RWPE2 (cell line): ENCODE results near the gene TCF25.

Source experiments
- ATAC-seq: fragments of 200-7000 bp; cut with Tn5 transposase; 3 replicates; pipeline ENCODE4 v1.9.1; 2021; ENCODE audit warnings: low read depth
- DNase-seq: peaks from one replicate; pipeline ENCODE4 v3.0.0-alpha.2; 2020; ENCODE audit warnings: low spot score
- H3K27ac ChIP-seq: fragments of 450-650 bp; 2 replicates; pipeline ENCODE4 v1.5.1; 2017; ENCODE audit warnings: mild to moderate bottlenecking; ENCODE audit not compliant: poor library complexity, severe bottlenecking
- H3K27me3 ChIP-seq: fragments of 250-450 bp; sonication (Bioruptor Pico); 2 replicates; pipeline ENCODE4 v1.5.1; 2021; ENCODE audit warnings: mild to moderate bottlenecking, moderate library complexity; ENCODE audit not compliant: insufficient read depth, poor library complexity, severe bottlenecking
- H3K36me3 ChIP-seq: fragments of 250-450 bp; sonication (Bioruptor Pico); 2 replicates; pipeline ENCODE4 v1.5.1; 2020; ENCODE audit warnings: low read depth, mild to moderate bottlenecking, moderate library complexity
- H3K4me1 ChIP-seq: fragments of 250-450 bp; sonication (Bioruptor Pico); 2 replicates; pipeline ENCODE4 v1.5.1; 2021; ENCODE audit warnings: mild to moderate bottlenecking, moderate library complexity; ENCODE audit not compliant: insufficient read depth, poor library complexity, severe bottlenecking
- H3K4me3 ChIP-seq: fragments of 250-450 bp; sonication (Bioruptor Pico); 2 replicates; pipeline ENCODE4 v1.5.1; 2021; ENCODE audit warnings: mild to moderate bottlenecking, moderate library complexity; ENCODE audit not compliant: severe bottlenecking
- H3K9me3 ChIP-seq: fragments of 250-450 bp; sonication (Bioruptor Pico); 2 replicates; pipeline ENCODE4 v1.5.1; 2021; ENCODE audit warnings: mild to moderate bottlenecking, moderate library complexity; ENCODE audit not compliant: severe bottlenecking
- CTCF ChIP-seq: fragments of 450-650 bp; IDR thresholded peaks from one replicate; pipeline ENCODE4 v1.5.1; 2017; ENCODE audit warnings: mild to moderate bottlenecking, moderate library complexity; ENCODE audit not compliant: poor library complexity, severe bottlenecking

The TCF25 gene

GRCh38 chr16:89919535-89920406, 46.4 kb downstream of the TCF25 start:
- peak overlapping the region; percentile 99 for H3K27ac ChIP-seq
- no peak for TF ChIP-seq CTCF
- peaks cover 22% of the 10 kb centered on the region for H3K4me1 ChIP-seq
- no peaks in the 10 kb centered on the region for H3K9me3 ChIP-seq
- ATAC-seq (no peak), DNase-seq (no peak)
- H3K27me3 ChIP-seq = no peaks in the 10 kb centered on the region
- H3K36me3 ChIP-seq = no peaks in the 10 kb centered on the region
- H3K4me3 ChIP-seq = no peak overlapping the region

- H3K9me3 ChIP-seq = no peaks in the 10 kb centered on the region
- H3K27me3 ChIP-seq = no peaks in the 10 kb centered on the region
- ATAC-seq = no peak
- no peak for DNase-seq
- H3K36me3 ChIP-seq = no peaks in the 10 kb centered on the region
- H3K4me1 ChIP-seq = peaks cover 22% of the 10 kb centered on the region
- no peak overlapping the region for H3K4me3 ChIP-seq
- peak overlapping the region; percentile 99 for H3K27ac ChIP-seq
- TF ChIP-seq CTCF = no peak
Observed at GRCh38 chr16:89920723-89921122, 47.3 kb downstream of the TCF25 start.

GRCh38 chr16:89921131-89921701, 47.8 kb downstream of the TCF25 start:
- no peaks in the 10 kb centered on the region for H3K9me3 ChIP-seq
- no peak; the same call in 2 of the 3 replicates for ATAC-seq
- H3K27ac ChIP-seq = peak overlapping the region; percentile 99
- peak overlapping the region; percentile 58 for H3K4me3 ChIP-seq
- peaks cover 22% of the 10 kb centered on the region for H3K4me1 ChIP-seq
- no peak for DNase-seq
- no peaks in the 10 kb centered on the region for H3K36me3 ChIP-seq
- H3K27me3 ChIP-seq = no peaks in the 10 kb centered on the region
- no peak for TF ChIP-seq CTCF

- peak; percentile 98 for DNase-seq
- peaks cover 22% of the 10 kb centered on the region for H3K4me1 ChIP-seq
- H3K27me3 ChIP-seq = no peaks in the 10 kb centered on the region
- ATAC-seq = peak; percentile 74
- H3K4me3 ChIP-seq = peak overlapping the region; percentile 58
- H3K9me3 ChIP-seq = no peaks in the 10 kb centered on the region
- H3K27ac ChIP-seq = peak overlapping the region; percentile 99
- no peaks in the 10 kb centered on the region for H3K36me3 ChIP-seq
- TF ChIP-seq CTCF = no peak
Observed at GRCh38 chr16:89921702-89922476, 48.5 kb downstream of the TCF25 start.
